Muscle layer of colon (tissue), 2 donors: ENCODE data around the gene PDGFB.

Source experiments
- H3K27ac ChIP-seq: one replicate; pipeline ENCODE4 v1.7.0; 2013; ENCODE audit warnings: low read depth, mild to moderate bottlenecking, low read length, moderate library complexity
- H3K27me3 ChIP-seq, 2 donors: one replicate each; pipeline ENCODE4 v1.7.0; 2013; ENCODE audit warnings: low read length in 2 of 2, mild to moderate bottlenecking in 2 of 2; ENCODE audit not compliant: insufficient read depth in 2 of 2, control insufficient read depth in 1 of 2
- H3K36me3 ChIP-seq: one replicate; pipeline ENCODE4 v1.7.0; 2013; ENCODE audit warnings: mild to moderate bottlenecking, low read length; ENCODE audit not compliant: insufficient read depth
- H3K4me1 ChIP-seq: one replicate; pipeline ENCODE4 v1.7.0; 2013; ENCODE audit warnings: mild to moderate bottlenecking, low read length; ENCODE audit not compliant: insufficient read depth
- H3K4me3 ChIP-seq, 2 donors: one replicate each; pipeline ENCODE4 v1.7.0; 2013; ENCODE audit warnings: low read length in 2 of 2, low read depth in 1 of 2, mild to moderate bottlenecking in 1 of 2, moderate library complexity in 1 of 2
- H3K9ac ChIP-seq: one replicate; pipeline ENCODE4 v1.7.0; 2013; ENCODE audit warnings: low read length
- H3K9me3 ChIP-seq: one replicate; pipeline ENCODE4 v1.7.0; 2013; ENCODE audit warnings: mild to moderate bottlenecking, low read length
- donor health status: abdominal sarcoma.
- donor health status: Adenocarcinoma of cecum.

PDGFB gene

DNA sequence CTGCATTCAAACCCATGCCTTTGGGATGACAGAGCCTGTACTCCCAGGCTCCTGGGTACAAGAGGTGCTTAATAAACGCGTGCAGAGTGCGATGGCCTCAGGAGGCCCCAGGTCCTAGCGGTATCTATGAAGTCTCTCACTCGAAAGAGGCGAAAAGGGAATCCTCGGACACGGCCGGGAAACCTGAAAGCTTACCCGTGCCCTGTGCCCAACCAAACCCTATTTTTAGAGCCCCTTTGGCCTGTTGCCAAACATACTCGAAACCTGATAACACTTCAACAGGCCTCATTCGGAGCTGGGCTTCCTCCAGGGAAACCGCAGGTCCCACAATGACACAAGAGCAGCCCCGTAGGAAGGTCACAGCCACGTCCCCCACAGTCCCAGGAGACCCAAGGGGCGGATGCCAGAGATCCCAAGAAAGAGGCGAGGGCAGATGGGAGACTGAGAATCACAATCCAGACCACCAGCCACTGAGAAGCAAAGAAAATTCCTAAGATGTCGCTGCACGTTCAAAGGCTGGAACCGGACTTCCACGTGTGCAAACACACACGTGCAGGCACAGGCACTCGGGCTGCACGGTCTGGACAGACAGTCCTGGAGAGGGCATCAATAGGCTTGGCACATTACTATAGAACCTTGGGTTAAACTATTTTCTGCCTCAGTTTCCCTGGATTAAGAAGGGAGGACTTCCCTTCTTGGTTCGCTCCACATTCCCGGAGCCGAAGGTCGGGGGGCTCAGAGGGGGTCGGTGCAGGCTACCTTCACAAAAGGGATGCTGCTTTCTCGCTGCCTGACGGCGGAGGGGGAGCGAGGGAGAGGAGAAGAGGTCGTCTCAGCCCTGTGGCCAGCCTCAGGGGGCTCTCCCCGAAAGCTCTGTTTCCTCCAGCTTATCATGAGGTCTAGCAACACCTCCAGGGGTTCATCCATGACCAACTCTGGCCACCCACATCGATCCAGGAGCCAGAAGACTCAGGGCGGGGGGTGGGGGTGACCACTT is 8.2 kb downstream of the PDGFB start:
- no peaks in the 10 kb centered on the region for H3K9me3 ChIP-seq
- H3K4me1 ChIP-seq, result peaks cover 19% of the 10 kb centered on the region
- peaks cover 0 to 12% of the 10 kb centered on the region in 2 donors for H3K27me3 ChIP-seq
- H3K4me3 ChIP-seq, result no peak overlapping the region
- H3K27ac ChIP-seq, result no peak overlapping the region
- peaks cover 5% of the 10 kb centered on the region for H3K36me3 ChIP-seq
- H3K9ac ChIP-seq, result no peak overlapping the region

- no peaks in the 10 kb centered on the region for H3K9me3 ChIP-seq
- H3K27me3 ChIP-seq, result peaks cover 0 to 12% of the 10 kb centered on the region in 2 donors
- H3K4me3 ChIP-seq, result no peak overlapping the region
- H3K27ac ChIP-seq, result no peak overlapping the region
- peaks cover 5% of the 10 kb centered on the region for H3K36me3 ChIP-seq
- no peak overlapping the region for H3K9ac ChIP-seq
- peaks cover 7% of the 10 kb centered on the region for H3K4me1 ChIP-seq
These were observed 9.7 kb downstream of the PDGFB start for GRCh38 chr22:39234867-39235687.

DNA sequence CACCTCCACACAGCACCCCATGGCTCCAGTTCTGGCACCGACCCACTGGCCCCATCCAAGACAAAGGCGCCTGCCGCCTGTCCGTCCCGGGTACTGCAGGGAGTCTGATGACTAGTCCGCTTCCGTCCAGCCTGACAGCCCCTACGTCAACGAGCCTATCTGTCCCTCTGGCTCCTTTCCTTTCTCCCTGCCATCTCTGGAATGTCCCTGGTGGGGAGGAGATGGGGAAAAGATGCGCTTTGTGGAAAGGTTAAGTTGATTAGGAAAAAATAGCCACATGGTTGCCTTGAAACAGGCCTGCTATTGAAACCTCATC is 10.4 kb downstream of the PDGFB start:
- Histone ChIP-seq H3K27ac (no peak overlapping the region), H3K27me3 (peaks cover 0 to 12% of the 10 kb centered on the region in 2 donors), H3K4me3 (no peak overlapping the region), H3K9ac (no peak overlapping the region), H3K36me3 (peaks cover 5% of the 10 kb centered on the region), H3K9me3 (no peaks in the 10 kb centered on the region), H3K4me1 (peaks cover under 1% of the 10 kb centered on the region)

DNA sequence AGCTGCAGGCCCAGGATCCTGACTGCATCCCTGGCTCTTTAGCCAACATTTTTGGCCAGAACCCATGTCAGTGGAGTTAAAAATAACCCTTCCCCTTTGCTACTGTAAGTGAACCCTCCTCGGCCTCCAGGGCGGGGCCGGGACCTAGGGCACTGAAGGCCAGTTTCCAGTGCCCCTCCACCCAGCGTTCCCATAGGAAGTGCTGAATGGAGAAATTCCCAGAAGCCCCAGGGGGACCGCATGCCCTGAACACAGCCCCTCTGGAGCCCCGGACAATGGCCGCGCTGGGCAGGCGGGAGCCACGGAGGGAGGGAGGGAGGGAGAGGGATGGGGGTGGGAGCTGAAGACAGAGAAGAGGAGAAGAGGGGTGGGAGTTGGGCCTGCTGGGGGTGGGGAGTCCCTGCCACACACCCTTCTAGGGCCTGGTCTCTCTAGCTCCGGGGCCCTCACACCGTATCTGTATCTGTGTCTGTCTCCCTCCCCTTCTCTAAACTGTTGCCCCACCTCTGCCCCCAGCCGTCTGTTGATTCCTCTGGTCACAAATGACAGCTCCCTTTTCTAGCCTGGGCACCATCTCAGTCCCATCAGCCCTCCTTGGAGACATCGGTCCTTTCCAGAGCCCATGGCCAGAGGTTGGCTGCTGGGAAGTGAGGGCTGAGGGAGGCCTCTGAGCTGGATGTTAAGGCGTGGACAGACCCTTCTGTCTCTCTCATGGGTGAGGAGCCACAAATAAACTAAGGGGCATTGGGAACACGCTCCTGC is 10.9 kb downstream of the PDGFB start:
- Histone ChIP-seq H3K27ac (no peak overlapping the region), H3K4me3 (no peak overlapping the region), H3K4me1 (no peaks in the 10 kb centered on the region), H3K9me3 (no peaks in the 10 kb centered on the region), H3K36me3 (peaks cover 5% of the 10 kb centered on the region), H3K27me3 (peaks cover 0 to 12% of the 10 kb centered on the region in 2 donors), H3K9ac (no peak overlapping the region)

DNA sequence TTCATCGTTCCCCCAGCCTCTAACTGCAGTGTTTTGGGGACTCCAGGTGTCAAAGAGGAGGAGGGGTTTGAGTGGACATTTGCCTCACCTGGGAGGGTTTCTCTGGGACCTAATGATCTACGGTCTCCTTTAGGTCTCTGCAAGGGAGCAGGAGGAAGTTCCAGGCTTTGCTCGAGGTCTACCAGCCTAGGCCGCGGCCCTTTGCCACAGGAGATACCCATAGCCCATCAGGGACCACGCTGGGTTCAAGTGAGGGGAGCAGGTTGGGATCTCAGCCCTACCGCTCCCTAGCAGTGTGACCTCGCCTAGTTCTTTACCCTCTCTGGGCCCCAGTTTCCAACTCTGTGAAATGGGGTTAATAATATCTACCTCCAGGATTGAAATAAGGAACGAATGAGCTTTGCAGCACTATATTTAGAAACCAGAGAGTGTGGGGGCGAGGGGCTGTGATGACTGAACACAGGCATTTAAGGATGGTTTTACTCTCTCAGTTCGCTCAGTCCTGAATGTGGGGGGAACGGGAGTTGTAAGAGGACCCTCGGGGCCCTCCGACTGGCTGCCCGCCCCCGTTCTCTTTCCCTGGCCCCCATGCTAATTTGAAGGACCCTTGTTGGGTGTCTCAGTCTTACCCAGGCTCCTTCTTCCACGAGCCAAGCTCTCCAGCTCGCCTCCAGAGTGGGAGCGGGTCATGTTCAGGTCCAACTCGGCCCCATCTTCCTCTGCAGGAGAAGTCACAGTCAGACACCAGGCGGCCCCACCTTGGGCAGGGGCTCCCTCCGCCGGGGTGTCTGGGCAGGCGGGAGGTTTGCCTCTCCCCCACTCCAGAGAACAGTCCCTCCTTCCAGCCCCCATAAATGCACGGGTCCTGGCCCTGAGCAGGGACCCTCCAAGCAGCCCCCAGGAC is 11.7 kb downstream of the PDGFB start:
- no peaks in the 10 kb centered on the region for H3K36me3 ChIP-seq
- H3K9me3 ChIP-seq, result no peaks in the 10 kb centered on the region
- no peak overlapping the region for H3K9ac ChIP-seq
- H3K4me1 ChIP-seq, result no peaks in the 10 kb centered on the region
- peaks cover 0 to 12% of the 10 kb centered on the region in 2 donors for H3K27me3 ChIP-seq
- no peak overlapping the region for H3K4me3 ChIP-seq
- H3K27ac ChIP-seq, result no peak overlapping the region

DNA sequence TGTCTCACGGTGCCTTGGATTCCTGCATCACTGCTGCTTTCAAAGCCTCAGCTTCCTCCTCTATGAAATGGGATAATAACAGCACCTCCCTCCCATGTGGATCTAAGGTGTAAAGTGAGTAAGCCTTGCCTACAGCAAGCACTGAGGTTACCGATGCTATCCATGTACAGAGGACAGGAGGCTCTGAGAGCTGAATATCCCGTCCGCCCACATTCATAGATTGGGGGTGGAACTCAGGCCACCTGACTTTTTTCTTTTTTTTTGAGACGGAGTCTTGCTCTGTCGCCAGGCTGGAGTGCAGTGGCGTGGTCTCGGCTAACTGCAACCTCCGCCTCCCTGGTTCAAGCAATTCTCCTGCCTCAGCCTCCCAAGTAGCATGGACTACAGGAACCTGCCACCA is 12.5 kb downstream of the PDGFB start:
- Histone ChIP-seq H3K36me3 (no peaks in the 10 kb centered on the region), H3K4me1 (no peaks in the 10 kb centered on the region), H3K27me3 (peaks cover 0 to 12% of the 10 kb centered on the region in 2 donors), H3K4me3 (no peak overlapping the region), H3K9ac (no peak overlapping the region), H3K9me3 (no peaks in the 10 kb centered on the region), H3K27ac (no peak overlapping the region)

GRCh38 chr22:39231197-39231950 is 13.4 kb downstream of the PDGFB start:
- H3K4me3 ChIP-seq, result no peak overlapping the region
- no peaks in the 10 kb centered on the region for H3K9me3 ChIP-seq
- H3K27me3 ChIP-seq, result peaks cover 0 to 12% of the 10 kb centered on the region in 2 donors
- no peak overlapping the region for H3K9ac ChIP-seq
- no peak overlapping the region for H3K27ac ChIP-seq
- no peaks in the 10 kb centered on the region for H3K4me1 ChIP-seq
- H3K36me3 ChIP-seq, result no peaks in the 10 kb centered on the region

DNA sequence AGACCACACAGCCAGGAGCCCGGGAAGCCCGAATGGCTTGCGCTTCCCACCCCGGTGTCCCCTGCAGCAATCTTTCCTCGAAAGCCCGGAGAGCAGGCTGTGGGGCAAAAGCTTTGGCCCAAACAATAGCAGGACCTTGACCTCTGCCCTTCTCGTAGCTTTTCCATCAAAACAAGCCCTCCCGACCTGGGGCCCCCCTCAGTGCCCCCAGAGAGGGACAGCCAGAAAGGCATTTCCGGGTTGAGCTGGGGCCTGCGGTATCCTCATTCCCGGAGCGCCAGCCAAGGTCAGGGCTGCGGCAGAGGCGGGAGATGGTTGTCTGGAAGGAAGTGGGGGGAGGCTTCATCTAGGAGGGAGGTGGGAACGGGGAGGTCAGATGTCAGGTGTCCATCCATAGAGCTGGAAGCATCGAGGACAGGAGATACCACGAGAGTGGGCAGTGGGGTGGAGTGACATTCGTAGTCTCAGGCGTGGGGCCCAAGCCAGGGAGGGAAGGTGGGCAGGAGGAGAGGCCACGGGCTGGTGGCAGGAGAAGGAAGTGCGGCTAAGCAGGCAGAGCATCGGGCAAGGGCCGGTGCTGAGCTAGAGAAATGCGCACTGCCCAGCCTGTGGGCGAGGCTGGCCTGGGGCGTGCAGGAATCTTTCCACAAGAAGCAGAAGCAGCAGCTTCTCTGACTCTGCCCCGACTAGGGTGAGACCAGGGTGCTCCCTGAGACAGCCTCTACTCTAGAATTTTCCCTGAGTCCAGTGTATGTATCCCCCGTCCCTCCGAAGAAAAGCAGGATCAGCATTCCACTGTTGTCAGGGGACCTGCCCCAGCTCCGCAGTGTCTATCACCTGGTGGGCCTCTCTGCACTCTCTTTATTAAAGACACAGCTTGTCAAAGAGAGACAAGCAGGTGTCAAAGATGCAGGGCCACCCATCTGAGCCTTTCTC is 14.3 kb downstream of the PDGFB start:
- Histone ChIP-seq H3K4me1 (no peaks in the 10 kb centered on the region), H3K27me3 (peaks cover 0 to 14% of the 10 kb centered on the region in 2 donors), H3K27ac (no peak overlapping the region)

DNA sequence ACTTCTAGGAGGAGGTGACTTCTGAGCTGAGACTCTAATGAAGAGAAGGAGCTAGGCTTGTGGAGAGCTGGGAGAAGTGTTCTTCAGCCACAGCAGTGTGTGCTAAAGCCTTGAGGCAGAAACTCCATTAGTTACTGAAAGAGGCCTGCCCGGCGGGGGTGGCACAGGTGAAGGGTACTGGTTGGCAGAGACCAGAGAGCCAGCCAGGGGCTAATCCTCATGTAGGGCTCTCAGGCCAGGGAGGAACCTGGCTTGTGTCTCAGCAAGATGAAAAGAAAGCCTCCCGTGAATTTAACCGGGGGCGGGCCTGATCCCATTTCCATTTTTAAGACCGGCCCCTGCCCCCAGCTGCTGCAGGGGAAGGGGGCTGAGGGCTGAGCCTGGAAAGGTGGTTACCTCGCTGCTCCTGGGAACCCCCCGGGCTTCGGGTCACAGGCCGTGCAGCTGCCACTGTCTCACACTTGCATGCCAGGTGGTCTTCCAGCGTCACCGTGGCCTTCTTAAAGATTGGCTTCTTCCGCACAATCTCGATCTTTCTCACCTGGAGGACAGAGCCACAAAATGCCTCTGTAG is 15.0 kb downstream of the PDGFB start:
- Histone ChIP-seq H3K4me1 (no peaks in the 10 kb centered on the region), H3K27ac (no peak overlapping the region), H3K36me3 (no peaks in the 10 kb centered on the region)

More for the DNA sequence above, 14.3 kb downstream of the PDGFB start:
- no peak overlapping the region for H3K4me3 ChIP-seq
- no peaks in the 10 kb centered on the region for H3K9me3 ChIP-seq
- H3K36me3 ChIP-seq, result no peaks in the 10 kb centered on the region
- H3K9ac ChIP-seq, result no peak overlapping the region

More for the DNA sequence above, 15.0 kb downstream of the PDGFB start:
- no peak overlapping the region for H3K9ac ChIP-seq
- H3K4me3 ChIP-seq, result no peak overlapping the region
- no peaks in the 10 kb centered on the region for H3K9me3 ChIP-seq
- H3K27me3 ChIP-seq, result peaks cover 0 to 10% of the 10 kb centered on the region in 2 donors
